GM19468 (cell line): Measurements from ENCODE around the gene KNG1.

Source experiments
- ATAC-seq: cut with Tn5 transposase; IDR thresholded peaks from one replicate; pipeline ENCODE4 v1.9.1; 2021; ENCODE audit warnings: mild to moderate bottlenecking, moderate library complexity, moderate number of reproducible peaks; ENCODE audit not compliant: unreplicated experiment; ENCODE audit errors: extremely low read depth

KNG1 gene

GRCh38 chr3:186760141-186760833, 43.1 kb downstream of the KNG1 start:
- ATAC-seq = no peak

- ATAC-seq = no peak
Observed at GRCh38 chr3:186760897-186761447, 43.8 kb downstream of the KNG1 start.

GRCh38 chr3:186772281-186772694, 55.1 kb downstream of the KNG1 start:
- no peak for ATAC-seq

GRCh38 chr3:186772701-186773417, 55.7 kb downstream of the KNG1 start:
- ATAC-seq = peak; percentile 67

- ATAC-seq = no peak
Observed at GRCh38 chr3:186775999-186776398, 58.8 kb downstream of the KNG1 start.

GRCh38 chr3:186779204-186779603, 62.0 kb downstream of the KNG1 start:
- ATAC-seq = no peak

GRCh38 chr3:186782542-186783057, 65.4 kb downstream of the KNG1 start:
- ATAC-seq = no peak

- ATAC-seq = peak; percentile 30
Observed at GRCh38 chr3:186783058-186783730, 66.0 kb downstream of the KNG1 start, which contains the start of gene EIF4A2. EIF4A2 (plus strand) TSS chr3:186783577; CDS start chr3:186783611, 34 bp downstream.

- ATAC-seq = peak; percentile 21
Observed at GRCh38 chr3:186783731-186784515, 66.8 kb downstream of the KNG1 start.

- ATAC-seq = no peak
Observed at GRCh38 chr3:186784820-186785494, 67.8 kb downstream of the KNG1 start.

- ATAC-seq = no peak
Observed at GRCh38 chr3:186785495-186786018, 68.4 kb downstream of the KNG1 start.

GRCh38 chr3:186786922-186787321, 69.8 kb downstream of the KNG1 start:
- ATAC-seq = no peak

GRCh38 chr3:186787642-186788481, 70.7 kb downstream of the KNG1 start:
- no peak for ATAC-seq

- no peak for ATAC-seq
Observed at GRCh38 chr3:186788482-186789370, 71.6 kb downstream of the KNG1 start.

GRCh38 chr3:186789554-186790260, 72.5 kb downstream of the KNG1 start:
- no peak for ATAC-seq

- ATAC-seq = no peak
Observed at GRCh38 chr3:186790261-186790981, 73.3 kb downstream of the KNG1 start.
